Activated CD8-positive, alpha-beta memory T cell treated with anti-CD3 and anti-CD28 coated beads, Interleukin-2, amount 50 U/mL, for 1 hour (primary cell): Measurements from ENCODE around the gene NAA50.

Experiments used
- DNase-seq: peaks from one replicate; pipeline ENCODE4 v3.0.0-alpha.2; 2020; ENCODE audit errors: extremely low read depth

Gene NAA50

GRCh38 chr3:113745756-113746547 is at the start of gene NAA50:
Gene NAA50 (minus strand): TSS chr3:113746249. CDS start chr3:113745949, 300 bp downstream.
- peak; percentile 85 for DNase-seq

- no peak for DNase-seq
Observed at GRCh38 chr3:113795693-113796092, 49.6 kb upstream of the NAA50 start.

GRCh38 chr3:113794526-113794925 is 48.5 kb upstream of the NAA50 start:
- DNase-seq: no peak

GRCh38 chr3:113791381-113791780 is 45.3 kb upstream of the NAA50 start:
- no peak for DNase-seq

- DNase-seq: no peak
Observed at GRCh38 chr3:113783980-113784379, 37.9 kb upstream of the NAA50 start.

- no peak for DNase-seq
Observed at GRCh38 chr3:113783463-113783862, 37.4 kb upstream of the NAA50 start.

GRCh38 chr3:113776564-113776963 is 30.5 kb upstream of the NAA50 start:
- no peak for DNase-seq

- no peak for DNase-seq
Observed at GRCh38 chr3:113775516-113775915, 29.5 kb upstream of the NAA50 start.

GRCh38 chr3:113773381-113773780 is 27.3 kb upstream of the NAA50 start:
- no peak for DNase-seq

- no peak for DNase-seq
Observed at GRCh38 chr3:113771993-113772392, 25.9 kb upstream of the NAA50 start.

- DNase-seq: no peak
Observed at GRCh38 chr3:113769551-113769950, 23.5 kb upstream of the NAA50 start.

- DNase-seq: no peak
Observed at GRCh38 chr3:113764698-113765097, 18.6 kb upstream of the NAA50 start.

GRCh38 chr3:113758389-113759024 is 12.5 kb upstream of the NAA50 start:
- DNase-seq: no peak

- DNase-seq: no peak
Observed at GRCh38 chr3:113754494-113755159, 8.6 kb upstream of the NAA50 start.

GRCh38 chr3:113753376-113753985 is 7.4 kb upstream of the NAA50 start:
- no peak for DNase-seq

GRCh38 chr3:113751141-113751540 is 5.1 kb upstream of the NAA50 start:
- no peak for DNase-seq

- DNase-seq: no peak
Observed at GRCh38 chr3:113747283-113748046, 1.4 kb upstream of the NAA50 start.

- peak; percentile 62 for DNase-seq
Observed at GRCh38 chr3:113746548-113747282, 666 bp upstream of the NAA50 start, which contains the start of gene ATP6V1A. Gene ATP6V1A (plus strand): TSS chr3:113747035. CDS start chr3:113778754, 31,719 bp downstream.

- DNase-seq: peak; percentile 77
Observed at GRCh38 chr3:113744941-113745755, 901 bp downstream of the NAA50 start.
